K562 (cell line): Measurements from ENCODE around the gene CARMIL3. TPM values are rescaled to one million over a fixed set of nuclear protein-coding genes. Genes with fewer than 3 reads are reported as not detected.

Source experiments
- CCAR2 ChIP-seq: fragments of 200-400 bp; formaldehyde crosslinking; IDR thresholded peaks from 2 replicates; pipeline ENCODE4 v1.6.1; 2017; ENCODE audit warnings: mild to moderate bottlenecking, low read depth, low read length
- E2F3 ChIP-seq: fragments of 250-450 bp; sonication (Bioruptor Pico); IDR thresholded peaks from 2 replicates; pipeline ENCODE4 v1.4.0; 2020; ENCODE audit warnings: mild to moderate bottlenecking
- MCM3 ChIP-seq: fragments of 450-650 bp; IDR thresholded peaks from 2 replicates; pipeline ENCODE4 v1.6.1; 2016
- NFXL1 ChIP-seq: fragments of 450-650 bp; formaldehyde crosslinking; IDR thresholded peaks from 2 replicates; pipeline ENCODE4 v1.4.0; 2021; ENCODE audit warnings: mild to moderate bottlenecking
- PTBP1 ChIP-seq: fragments of 200-400 bp; formaldehyde crosslinking; IDR thresholded peaks from 2 replicates; pipeline ENCODE4 v1.6.1; 2017; ENCODE audit warnings: low read depth, low read length
- SAP30 ChIP-seq: fragments of 200-600 bp; sonication (generic); IDR thresholded peaks from 2 replicates; pipeline ENCODE4 v1.6.1; 2012; ENCODE audit warnings: borderline replicate concordance, low read depth, mild to moderate bottlenecking, moderate library complexity, low read length, control low read depth, inconsistent platforms; ENCODE audit not compliant: insufficient read depth, poor library complexity, severe bottlenecking
- SIX5 ChIP-seq, 2 experiments: IDR thresholded peaks; 2 replicates each; pipeline ENCODE4 v1.6.1; 2011; ENCODE audit warnings: low read length in 2 of 2, borderline replicate concordance in 1 of 2, low read depth in 1 of 2, mild to moderate bottlenecking in 1 of 2, moderate library complexity in 1 of 2; ENCODE audit not compliant: insufficient read depth in 1 of 2
- SP2 ChIP-seq: IDR thresholded peaks from 2 replicates; pipeline ENCODE4 v1.6.1; 2011; ENCODE audit warnings: mild to moderate bottlenecking, low read depth, low read length, moderate library complexity; ENCODE audit not compliant: poor library complexity, severe bottlenecking; ENCODE audit errors: extremely low read depth
- XRCC3 ChIP-seq: fragments of 450-650 bp; IDR thresholded peaks from 2 replicates; pipeline ENCODE4 v1.6.1; 2017; ENCODE audit warnings: mild to moderate bottlenecking, moderate library complexity
- ZFX ChIP-seq: sonication (generic); formaldehyde crosslinking; IDR thresholded peaks from 2 replicates; pipeline ENCODE4 v1.8.0; 2022; ENCODE audit warnings: mild to moderate bottlenecking, missing genetic modification reagents, moderate library complexity
- polyA plus RNA-seq, 8 experiments: library from polyadenylated mRNA; depleted of rRNA in 4 of 8; stranded (reverse) in 5 of 8; unstranded in 3 of 8; fragments of >200 nt; fragmentation: Nextera tagmentation in 2 of 8; fragmentation: Illumina TruSeq in 1 of 8; extraction: Ambion mirVana in 2 of 8; extraction: Trizol in 1 of 8; gene quantifications; 2 replicates each; pipeline versions ENCODE4 v1.2.1 to v1.2.3, GENCODE V29; 2011 to 2014; ENCODE audit warnings: inconsistent platforms in 1 of 8, missing spikeins in 1 of 8
- total RNA-seq, 7 experiments: library from RNA; depleted of rRNA in 6 of 7; stranded (reverse); fragments of >200 nt in 6 of 7; fragmentation: Illumina TruSeq in 2 of 7; extraction: Trizol in 2 of 7; gene quantifications; 2 replicates each; pipeline versions ENCODE4 v1.2.1 to v1.2.3, GENCODE V29; 2011 to 2021; ENCODE audit warnings: low replicate concordance in 1 of 7
- TF ChIP-seq, protein P1 (sequence below), 2 experiments: fragments of 200-800 bp in 1 of 2; sonication (Bioruptor generic) in 1 of 2; sonication (generic) in 1 of 2; formaldehyde crosslinking in 1 of 2; IDR thresholded peaks in 1 of 2; conservative IDR thresholded peaks in 1 of 2; 2 replicates each; pipeline versions ENCODE4 v1.5.0 to v1.6.1; 2016 to 2020; ENCODE audit warnings: missing compliant biosample characterization in 1 of 2, missing genetic modification characterization in 1 of 2, missing genetic modification reagents in 1 of 2
- TF ChIP-seq, protein P2 (sequence below): fragments of 450-650 bp; IDR thresholded peaks from 2 replicates; pipeline ENCODE4 v1.6.1; 2017; ENCODE audit warnings: mild to moderate bottlenecking, moderate library complexity
- TF ChIP-seq, protein P3 (sequence below): fragments of 200-800 bp; sonication (Bioruptor generic); IDR thresholded peaks from 2 replicates; pipeline ENCODE4 v1.6.1; 2017; ENCODE audit warnings: missing genetic modification characterization, missing compliant biosample characterization

CARMIL3 gene
- total and polyA plus RNA-seq, 9 of the 15 experiments (the other 6 are each of a cell fraction or from before 2014, with no cell fraction given): 0.01 to 0.11 (median 0.05) TPM; not detected in 5

DNA sequence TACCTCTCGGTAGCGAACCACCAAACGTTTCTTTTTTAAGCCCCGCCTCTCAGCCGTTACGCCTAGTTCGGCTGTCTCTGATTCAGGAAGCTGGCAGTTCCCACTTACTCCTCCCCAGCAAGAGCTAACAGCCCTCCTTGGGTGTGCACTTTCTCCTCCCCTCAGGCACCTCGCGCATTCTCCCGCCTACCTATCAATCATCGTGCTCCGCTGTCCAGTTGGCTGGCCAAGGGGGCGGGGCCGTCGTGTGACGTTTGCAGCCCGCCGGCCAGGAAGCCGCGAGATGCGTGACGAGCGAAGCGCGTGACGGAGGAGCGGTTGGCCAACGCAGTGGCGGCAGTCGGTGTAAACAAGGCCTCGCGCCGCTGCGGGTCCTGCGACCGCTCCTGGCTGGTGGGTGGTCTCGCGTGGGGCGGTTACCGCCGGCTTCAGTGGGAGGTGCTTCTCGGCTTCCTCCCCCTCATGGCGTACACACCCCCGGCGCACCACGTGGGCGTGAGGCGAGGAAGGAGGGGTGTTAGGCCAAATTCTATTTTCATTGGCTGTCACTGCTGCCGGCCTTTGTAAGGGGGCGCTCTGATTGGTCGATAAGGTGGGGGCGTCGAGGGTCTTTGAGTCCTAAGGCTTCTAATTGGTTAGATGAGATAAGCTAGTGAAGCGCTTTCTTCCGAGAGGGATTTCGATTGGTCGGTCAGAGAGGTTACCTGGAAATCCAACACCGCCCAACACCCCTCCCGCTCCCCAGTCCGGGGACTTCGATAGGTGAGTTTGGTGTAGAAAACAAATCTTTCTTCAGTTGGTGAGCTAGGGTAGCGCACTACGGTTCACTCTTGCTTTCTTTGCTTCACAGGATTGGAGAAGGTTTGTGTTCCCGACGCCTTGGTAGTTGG lies 63.0 kb downstream of the CARMIL3 start, which contains the start of the genes DCAF11 and NRL (continued):
- TF ChIP-seq, protein P1, sequence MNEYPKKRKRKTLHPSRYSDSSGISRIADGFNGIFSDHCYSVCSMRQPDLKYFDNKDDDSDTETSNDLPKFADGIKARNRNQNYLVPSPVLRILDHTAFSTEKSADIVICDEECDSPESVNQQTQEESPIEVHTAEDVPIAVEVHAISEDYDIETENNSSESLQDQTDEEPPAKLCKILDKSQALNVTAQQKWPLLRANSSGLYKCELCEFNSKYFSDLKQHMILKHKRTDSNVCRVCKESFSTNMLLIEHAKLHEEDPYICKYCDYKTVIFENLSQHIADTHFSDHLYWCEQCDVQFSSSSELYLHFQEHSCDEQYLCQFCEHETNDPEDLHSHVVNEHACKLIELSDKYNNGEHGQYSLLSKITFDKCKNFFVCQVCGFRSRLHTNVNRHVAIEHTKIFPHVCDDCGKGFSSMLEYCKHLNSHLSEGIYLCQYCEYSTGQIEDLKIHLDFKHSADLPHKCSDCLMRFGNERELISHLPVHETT (CRISPR knock-in tag; conservative IDR thresholded peaks at IDR 0.05 in 1 of 2, IDR thresholded peaks at IDR 0.05 in 1 of 2): 0 out of 4 replicates have a peak, but pooled peaks of 1 of the 2 experiments have one; percentile 9
- TF ChIP-seq CCAR2 (no peak), SIX5 (IDR thresholded peaks at IDR 0.05; ENCODE audit: borderline replicate concordance in 1 of 2, insufficient read depth in 1 of 2, low read depth in 1 of 2, low read length in 2 of 2) (no peak), MCM3 (no peak), PTBP1 (no peak), SAP30 (peak; percentile 92), SP2 (peak; percentile 70), E2F3 (peak; percentile 34; the same call in 1 of the 2 replicates), XRCC3 (no peak), ZFX (peak; percentile 82), NFXL1 (no peak)
- TF ChIP-seq, protein P2, sequence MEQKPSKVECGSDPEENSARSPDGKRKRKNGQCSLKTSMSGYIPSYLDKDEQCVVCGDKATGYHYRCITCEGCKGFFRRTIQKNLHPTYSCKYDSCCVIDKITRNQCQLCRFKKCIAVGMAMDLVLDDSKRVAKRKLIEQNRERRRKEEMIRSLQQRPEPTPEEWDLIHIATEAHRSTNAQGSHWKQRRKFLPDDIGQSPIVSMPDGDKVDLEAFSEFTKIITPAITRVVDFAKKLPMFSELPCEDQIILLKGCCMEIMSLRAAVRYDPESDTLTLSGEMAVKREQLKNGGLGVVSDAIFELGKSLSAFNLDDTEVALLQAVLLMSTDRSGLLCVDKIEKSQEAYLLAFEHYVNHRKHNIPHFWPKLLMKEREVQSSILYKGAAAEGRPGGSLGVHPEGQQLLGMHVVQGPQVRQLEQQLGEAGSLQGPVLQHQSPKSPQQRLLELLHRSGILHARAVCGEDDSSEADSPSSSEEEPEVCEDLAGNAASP: no peak
- TF ChIP-seq, protein P3, sequence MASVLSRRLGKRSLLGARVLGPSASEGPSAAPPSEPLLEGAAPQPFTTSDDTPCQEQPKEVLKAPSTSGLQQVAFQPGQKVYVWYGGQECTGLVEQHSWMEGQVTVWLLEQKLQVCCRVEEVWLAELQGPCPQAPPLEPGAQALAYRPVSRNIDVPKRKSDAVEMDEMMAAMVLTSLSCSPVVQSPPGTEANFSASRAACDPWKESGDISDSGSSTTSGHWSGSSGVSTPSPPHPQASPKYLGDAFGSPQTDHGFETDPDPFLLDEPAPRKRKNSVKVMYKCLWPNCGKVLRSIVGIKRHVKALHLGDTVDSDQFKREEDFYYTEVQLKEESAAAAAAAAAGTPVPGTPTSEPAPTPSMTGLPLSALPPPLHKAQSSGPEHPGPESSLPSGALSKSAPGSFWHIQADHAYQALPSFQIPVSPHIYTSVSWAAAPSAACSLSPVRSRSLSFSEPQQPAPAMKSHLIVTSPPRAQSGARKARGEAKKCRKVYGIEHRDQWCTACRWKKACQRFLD: peak; percentile 62; the same call in 1 of the 2 replicates
